Astrocyte (in vitro differentiated cells and primary cell): Measurements from ENCODE around the gene PNKD.

Experiments
- CTCF ChIP-seq: IDR thresholded peaks from 2 replicates; pipeline ENCODE4 v1.5.1; 2011; ENCODE audit warnings: low read depth, mild to moderate bottlenecking, inconsistent platforms, low read length, moderate library complexity; ENCODE audit not compliant: insufficient read depth
- EZH2 ChIP-seq: IDR thresholded peaks from 2 replicates; pipeline ENCODE4 v1.6.1; 2012; ENCODE audit warnings: mild to moderate bottlenecking, low read length, inconsistent platforms; ENCODE audit not compliant: insufficient read depth

- no peak for TF ChIP-seq CTCF
- TF ChIP-seq EZH2, result no peak
These were observed 16.5 kb downstream of the PNKD start for GRCh38 chr2:218286570-218287459.
